Spleen (tissue), 7 donors: ENCODE data around the gene NOL9.

ENCODE experiments used
- POLR2A ChIP-seq, 3 donors: fragments of 450-650 bp; IDR thresholded peaks; one replicate each; pipeline ENCODE4 v1.5.1; 2017; ENCODE audit warnings: antibody characterized with exemption in 3 of 3, mild to moderate bottlenecking in 1 of 3
- POLR2AphosphoS5 ChIP-seq, 3 donors: sonication (generic); formaldehyde crosslinking; IDR thresholded peaks; one replicate each; pipeline ENCODE4 v1.5.1; 2017; ENCODE audit warnings: antibody characterized with exemption in 3 of 3
- TF ChIP-seq, protein P1 (sequence below), 11 experiments: fragments of 200-600 bp in 7 of 11; fragments of 450-650 bp in 4 of 11; sonication (generic) in 4 of 11; IDR thresholded peaks in 8 of 11; conservative IDR thresholded peaks in 3 of 11; 1 replicate in 7 of 11; 2 replicates in 4 of 11; pipeline versions ENCODE4 v1.4.0 to v1.8.0; 2016 to 2021; ENCODE audit warnings: antibody characterized with exemption in 11 of 11, inconsistent platforms in 4 of 11, mild to moderate bottlenecking in 1 of 11
- donor health status: DM: no; HTN: no; CAD: no; lungs with moderate emphysema.
- donor health status: DM: no; HTN: no; CAD: no.
- donor health status: DM: no; HTN: no; CAD: no.

DNA sequence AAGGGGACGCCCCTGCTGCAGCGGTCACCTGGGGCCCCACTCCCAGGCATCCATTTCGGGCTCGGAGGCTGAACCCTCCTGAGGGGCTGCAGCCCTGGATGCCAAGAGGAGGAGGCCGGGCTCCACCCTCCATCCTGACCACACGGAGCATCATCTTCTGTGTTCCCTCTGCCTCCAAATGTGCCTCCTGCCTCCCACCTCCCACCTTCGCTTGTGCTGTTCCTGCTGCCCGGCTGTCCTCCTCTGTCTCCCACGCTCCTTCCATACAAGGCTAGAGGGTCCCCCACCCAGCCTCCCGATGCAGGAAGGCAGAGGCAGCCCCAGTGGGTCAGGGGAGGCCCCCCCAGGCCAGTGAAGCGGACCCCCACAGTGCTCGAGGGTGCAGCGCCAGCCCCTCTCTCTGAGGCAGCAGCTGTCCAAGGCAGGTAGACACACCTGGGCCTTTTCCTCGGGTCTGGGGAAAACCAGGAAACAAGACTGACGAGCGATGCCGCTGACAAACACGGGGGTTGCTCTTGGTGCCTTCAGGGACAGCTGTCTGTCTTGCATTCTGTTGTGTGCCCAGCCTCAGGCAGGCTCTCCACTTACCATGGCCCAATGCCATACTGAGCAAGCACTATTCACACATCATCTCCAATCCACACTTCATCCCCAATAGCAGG is 46.0 kb downstream of the NOL9 start:
- TF ChIP-seq POLR2A (IDR thresholded peaks at IDR 0.05): no peak
- TF ChIP-seq, protein P1, sequence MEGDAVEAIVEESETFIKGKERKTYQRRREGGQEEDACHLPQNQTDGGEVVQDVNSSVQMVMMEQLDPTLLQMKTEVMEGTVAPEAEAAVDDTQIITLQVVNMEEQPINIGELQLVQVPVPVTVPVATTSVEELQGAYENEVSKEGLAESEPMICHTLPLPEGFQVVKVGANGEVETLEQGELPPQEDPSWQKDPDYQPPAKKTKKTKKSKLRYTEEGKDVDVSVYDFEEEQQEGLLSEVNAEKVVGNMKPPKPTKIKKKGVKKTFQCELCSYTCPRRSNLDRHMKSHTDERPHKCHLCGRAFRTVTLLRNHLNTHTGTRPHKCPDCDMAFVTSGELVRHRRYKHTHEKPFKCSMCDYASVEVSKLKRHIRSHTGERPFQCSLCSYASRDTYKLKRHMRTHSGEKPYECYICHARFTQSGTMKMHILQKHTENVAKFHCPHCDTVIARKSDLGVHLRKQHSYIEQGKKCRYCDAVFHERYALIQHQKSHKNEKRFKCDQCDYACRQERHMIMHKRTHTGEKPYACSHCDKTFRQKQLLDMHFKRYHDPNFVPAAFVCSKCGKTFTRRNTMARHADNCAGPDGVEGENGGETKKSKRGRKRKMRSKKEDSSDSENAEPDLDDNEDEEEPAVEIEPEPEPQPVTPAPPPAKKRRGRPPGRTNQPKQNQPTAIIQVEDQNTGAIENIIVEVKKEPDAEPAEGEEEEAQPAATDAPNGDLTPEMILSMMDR (IDR thresholded peaks at IDR 0.05 in 8 of 11, conservative IDR thresholded peaks at IDR 0.05 in 3 of 11): no peak
- TF ChIP-seq POLR2AphosphoS5 (IDR thresholded peaks at IDR 0.05): no peak
